ENCODE measurements around the gene ASNS. TPM values are rescaled to one million over a fixed set of nuclear protein-coding genes. Genes with fewer than 3 reads are reported as not detected.

ASNS gene
- total RNA-seq: 82.5 and 89.2 TPM in 2 replicates

GRCh38 chr7:97872025-97872669 lies at the start of gene ASNS:
Gene ASNS, minus strand, starts transcription at chr7:97872408. Its CDS starts 3,252 bp downstream, at chr7:97869156.

Other genes with a start within 250 kb of the ASNS start
- gene TAC1, start 140.3 kb downstream of the ASNS start, total RNA-seq: 5.2 TPM in 1 of 2 replicates, not detected in the other
- not detected in 2 replicates for gene OCM2, start 117.8 kb upstream of the ASNS start, total RNA-seq
- gene LMTK2, start 234.5 kb upstream of the ASNS start, total RNA-seq: 6.7 and 8.3 TPM in 2 replicates